ENCODE measurements around the gene GRAMD1C. TPM values are rescaled to one million over a fixed set of nuclear protein-coding genes. Genes with fewer than 3 reads are reported as not detected.

Gene GRAMD1C
- total RNA-seq, 2 experiments from 2014 or later = 0.22 to 0.55 TPM

- no peaks in the 10 kb centered on the region for H3K4me1 Mint-ChIP-seq (ENCODE audit: low read depth)
- no peaks in the 10 kb centered on the region for H3K36me3 Mint-ChIP-seq (ENCODE audit: low read depth)
- no peak overlapping the region for H3K4me3 Mint-ChIP-seq
- no peak for TF ChIP-seq CTCF (IDR thresholded peaks at IDR 0.05)
- ChIA-PET CTCF (no interaction called here), POLR2A (no interaction called here)
- no peaks in the 10 kb centered on the region for H3K9me3 Mint-ChIP-seq
- Histone ChIP-seq H3K4me3 (ENCODE audit: low read length) (no peak overlapping the region), H3K9me3 (ENCODE audit: control insufficient read depth in 1 of 2, insufficient read depth in 1 of 2, low read length in 2 of 2) (no peaks in the 10 kb centered on the region), H3K4me1 (ENCODE audit: insufficient read depth, low read length) (no peaks in the 10 kb centered on the region), H3K36me3 (ENCODE audit: insufficient read depth, low read length) (no peaks in the 10 kb centered on the region), H3K27ac (ENCODE audit: low read depth in 1 of 2, low read length in 2 of 2) (no peak overlapping the region), H3K27me3 (ENCODE audit: control insufficient read depth in 1 of 2, insufficient read depth in 2 of 2, low read length in 2 of 2) (no peaks in the 10 kb centered on the region)
- no peak for DNase-seq
- no peak overlapping the region for H3K27ac Mint-ChIP-seq
- ATAC-seq (ENCODE audit: poor library complexity) = no peak
- intact Hi-C loops (cut with DNase I, micrococcal nuclease) = no loop called here
- H3K27me3 Mint-ChIP-seq = no peaks in the 10 kb centered on the region
These were observed 13.9 kb downstream of the GRAMD1C start for GRCh38 chr3:113852506-113852905.

- H3K9me3 ChIP-seq (ENCODE audit: control insufficient read depth in 1 of 2, insufficient read depth in 1 of 2, low read length in 2 of 2) = no peaks in the 10 kb centered on the region
- H3K4me1 Mint-ChIP-seq (ENCODE audit: low read depth) = no peaks in the 10 kb centered on the region
- no peak for TF ChIP-seq CTCF (IDR thresholded peaks at IDR 0.05)
- peaks cover 2% of the 10 kb centered on the region for H3K9me3 Mint-ChIP-seq
- peaks cover 7% of the 10 kb centered on the region for H3K27me3 Mint-ChIP-seq
- ChIA-PET POLR2A (no interaction called here), CTCF (no interaction called here)
- no peaks in the 10 kb centered on the region for H3K36me3 Mint-ChIP-seq (ENCODE audit: low read depth)
- H3K27ac Mint-ChIP-seq = no peak overlapping the region
- H3K4me3 ChIP-seq (ENCODE audit: low read length) = no peak overlapping the region
- DNase-seq (no peak), ATAC-seq (ENCODE audit: poor library complexity) (no peak)
- peaks cover 0 to 2% of the 10 kb centered on the region in 2 experiments for H3K27me3 ChIP-seq (ENCODE audit: control insufficient read depth in 1 of 2, insufficient read depth in 2 of 2, low read length in 2 of 2)
- intact Hi-C loops (cut with DNase I, micrococcal nuclease) = no loop called here
- no peak overlapping the region for H3K27ac ChIP-seq (ENCODE audit: low read depth in 1 of 2, low read length in 2 of 2)
- H3K36me3 ChIP-seq (ENCODE audit: insufficient read depth, low read length) = no peaks in the 10 kb centered on the region
- no peaks in the 10 kb centered on the region for H3K4me1 ChIP-seq (ENCODE audit: insufficient read depth, low read length)
- H3K4me3 Mint-ChIP-seq = no peak overlapping the region
These were observed 28.9 kb downstream of the GRAMD1C start for GRCh38 chr3:113867506-113867905.

GRCh38 chr3:113873293-113873692 is 34.7 kb downstream of the GRAMD1C start:
- CTCF ChIA-PET = no interaction called here

More at GRCh38 chr3:113873293-113873692, 34.7 kb downstream of the GRAMD1C start:
- Mint-ChIP-seq H3K9me3 (peaks cover under 1% of the 10 kb centered on the region), H3K4me3 (no peak overlapping the region), H3K27ac (no peak overlapping the region), H3K36me3 (ENCODE audit: low read depth) (no peaks in the 10 kb centered on the region), H3K27me3 (peaks cover 7% of the 10 kb centered on the region), H3K4me1 (ENCODE audit: low read depth) (no peaks in the 10 kb centered on the region)
- no peak overlapping the region for H3K4me3 ChIP-seq (ENCODE audit: low read length)
- H3K4me1 ChIP-seq (ENCODE audit: insufficient read depth, low read length) = no peaks in the 10 kb centered on the region
- H3K9me3 ChIP-seq (ENCODE audit: control insufficient read depth in 1 of 2, insufficient read depth in 1 of 2, low read length in 2 of 2) = no peaks in the 10 kb centered on the region
- no peak overlapping the region for H3K27ac ChIP-seq (ENCODE audit: low read depth in 1 of 2, low read length in 2 of 2)
- intact Hi-C loops (cut with DNase I, micrococcal nuclease) = no loop called here
- DNase-seq (no peak), ATAC-seq (ENCODE audit: poor library complexity) (no peak)
- H3K36me3 ChIP-seq (ENCODE audit: insufficient read depth, low read length) = no peaks in the 10 kb centered on the region
- POLR2A ChIA-PET = no interaction called here
- peaks cover 0 to 2% of the 10 kb centered on the region in 2 experiments for H3K27me3 ChIP-seq (ENCODE audit: control insufficient read depth in 1 of 2, insufficient read depth in 2 of 2, low read length in 2 of 2)
- TF ChIP-seq CTCF (IDR thresholded peaks at IDR 0.05) = no peak

All from CD4-positive, alpha-beta T cell (primary cell).